H1 (cell line): ENCODE measurements around the gene GCH1. TPM values are rescaled to one million over a fixed set of nuclear protein-coding genes. Genes with fewer than 3 reads are reported as not detected.

ENCODE experiments used
- CTCF ChIA-PET: fragments of 300-600 bp; sonication (Branson Sonifier 250); formaldehyde crosslinking; loops from one replicate; lab custom pipeline; 2021; ENCODE audit not compliant: partially characterized antibody; lab: Charles Lee
- POLR2A ChIA-PET: fragments of 300-600 bp; sonication (Branson Sonifier 250); formaldehyde crosslinking; loops from one replicate; lab custom pipeline; 2021; ENCODE audit warnings: inconsistent platforms; ENCODE audit not compliant: partially characterized antibody; lab: Charles Lee
- DNase-seq, 2 experiments: peaks; one replicate each; pipeline versions ENCODE4 v3.0.0 to v3.0.0-alpha.2; 2010 to 2022; ENCODE audit warnings: low spot score in 2 of 2, low read depth in 1 of 2, mixed read lengths in 1 of 2
- FAIRE-seq: peaks from 2 replicates; lab custom pipeline; 2011; peaks lifted over from hg19 to GRCh38; lab: Jason Lieb, UNC
- H2AFZ ChIP-seq: 2 replicates; pipeline ENCODE4 v1.8.1; 2012; ENCODE audit warnings: low read length, inconsistent platforms
- H2AK5ac ChIP-seq: 2 replicates; pipeline ENCODE4 v1.6.1; 2013; ENCODE audit warnings: low read depth, low read length
- H2BK120ac ChIP-seq: replicated peaks from 2 replicates; pipeline ENCODE3; 2013; ENCODE audit warnings: low read depth, low read length, inconsistent platforms
- H2BK12ac ChIP-seq: 2 replicates; pipeline ENCODE4 v1.6.1; 2013; ENCODE audit warnings: low read depth, low read length
- H2BK15ac ChIP-seq: 2 replicates; pipeline ENCODE4 v1.6.1; 2013; ENCODE audit warnings: low read length
- H2BK20ac ChIP-seq: 2 replicates; pipeline ENCODE4 v1.6.1; 2013; ENCODE audit warnings: low read length
- H2BK5ac ChIP-seq: 2 replicates; pipeline ENCODE4 v1.6.1; 2013; ENCODE audit warnings: low read depth, low read length
- H3K14ac ChIP-seq: 2 replicates; pipeline ENCODE4 v1.6.1; 2013; ENCODE audit warnings: inconsistent platforms; ENCODE audit not compliant: insufficient read length
- H3K18ac ChIP-seq: 2 replicates; pipeline ENCODE4 v1.6.1; 2013; ENCODE audit warnings: low read length; ENCODE audit errors: extremely low read depth
- H3K23ac ChIP-seq: 2 replicates; pipeline ENCODE4 v1.6.1; 2013; ENCODE audit warnings: inconsistent platforms; ENCODE audit not compliant: insufficient read length
- H3K23me2 ChIP-seq: 2 replicates; pipeline ENCODE4 v1.6.1; 2013; ENCODE audit warnings: low read depth, low read length
- H3K27ac ChIP-seq: 2 replicates; pipeline ENCODE4 v1.6.1; 2011; ENCODE audit warnings: low read depth, low read length, inconsistent platforms
- H3K27me3 ChIP-seq, 4 experiments: replicated peaks in 1 of 4; 1 replicate in 1 of 4; 2 replicates in 3 of 4; pipeline versions ENCODE4 v1.6.1 to v1.8.1; 2011 to 2013; ENCODE audit warnings: low read length in 3 of 4, mild to moderate bottlenecking in 3 of 4, inconsistent platforms in 2 of 4, mixed read lengths in 2 of 4, moderate library complexity in 1 of 4; ENCODE audit not compliant: control insufficient read depth in 3 of 4, insufficient read depth in 3 of 4; ENCODE audit errors: extremely low read depth in 1 of 4
- H3K36me3 ChIP-seq, 4 experiments: 2 replicates each; pipeline versions ENCODE4 v1.6.1 to v1.8.1; 2011 to 2013; ENCODE audit warnings: mild to moderate bottlenecking in 4 of 4, low read length in 3 of 4, moderate library complexity in 2 of 4, control low read depth in 1 of 4, inconsistent platforms in 1 of 4; ENCODE audit not compliant: insufficient read depth in 4 of 4, control insufficient read depth in 2 of 4
- H3K4ac ChIP-seq: replicated peaks from 2 replicates; pipeline ENCODE3; 2013; ENCODE audit warnings: low read length, low read depth, mixed read lengths, inconsistent platforms; ENCODE audit not compliant: insufficient read length
- H3K4me1 ChIP-seq, 4 experiments: replicated peaks in 1 of 4; 1 replicate in 1 of 4; 2 replicates in 3 of 4; pipeline versions ENCODE4 v1.6.1 to v1.8.1; 2011 to 2013; ENCODE audit warnings: low read length in 3 of 4, inconsistent platforms in 2 of 4, mixed read lengths in 1 of 4; ENCODE audit not compliant: insufficient read depth in 4 of 4, control insufficient read depth in 3 of 4
- H3K4me2 ChIP-seq, 2 experiments: 2 replicates each; pipeline versions ENCODE4 v1.6.1 to v1.8.1; 2011 to 2013; ENCODE audit warnings: low read depth in 2 of 2, low read length in 2 of 2, control low read depth in 1 of 2, inconsistent platforms in 1 of 2, mild to moderate bottlenecking in 1 of 2; ENCODE audit not compliant: insufficient read depth in 1 of 2
- H3K4me3 ChIP-seq, 4 experiments: fragments of 200-600, 300-600 bp in 1 of 4; sonication (generic), shearing (Covaris generic), sonication (Bioruptor Twin) in 1 of 4; 2 replicates each; pipeline versions ENCODE4 v1.5.1 to v1.8.1; 2011 to 2016; ENCODE audit warnings: low read length in 4 of 4, low read depth in 3 of 4, control low read depth in 2 of 4, inconsistent platforms in 2 of 4, mild to moderate bottlenecking in 2 of 4, mixed read lengths in 1 of 4, moderate library complexity in 1 of 4; ENCODE audit not compliant: insufficient read depth in 2 of 4; ENCODE audit errors: extremely low read depth in 1 of 4
- H3K56ac ChIP-seq: replicated peaks from 2 replicates; pipeline ENCODE3; 2013; ENCODE audit warnings: low read depth, mild to moderate bottlenecking, mixed read lengths, low read length, inconsistent platforms; ENCODE audit not compliant: insufficient read length
- H3K79me1 ChIP-seq: 2 replicates; pipeline ENCODE4 v1.6.1; 2013; ENCODE audit warnings: low read depth, low read length, control low read depth
- H3K79me2 ChIP-seq, 2 experiments: 2 replicates each; pipeline versions ENCODE4 v1.6.1 to v1.8.1; 2012 to 2013; ENCODE audit warnings: low read length in 2 of 2, mild to moderate bottlenecking in 2 of 2, inconsistent platforms in 1 of 2; ENCODE audit not compliant: insufficient read depth in 2 of 2, control insufficient read depth in 1 of 2
- H3K9ac ChIP-seq, 4 experiments: replicated peaks in 1 of 4; 1 replicate in 1 of 4; 2 replicates in 3 of 4; pipeline versions ENCODE4 v1.6.1 to v1.8.1; 2011 to 2013; ENCODE audit warnings: low read depth in 3 of 4, low read length in 3 of 4, control low read depth in 2 of 4, mild to moderate bottlenecking in 2 of 4, moderate library complexity in 2 of 4, inconsistent platforms in 1 of 4; ENCODE audit errors: extremely low read depth in 1 of 4
- H3K9me3 ChIP-seq, 2 experiments: 2 replicates each; pipeline versions ENCODE4 v1.6.1 to v1.8.1; 2012 to 2013; ENCODE audit warnings: mild to moderate bottlenecking in 2 of 2, moderate library complexity in 2 of 2, control low read depth in 1 of 2, inconsistent platforms in 1 of 2, low read depth in 1 of 2, low read length in 1 of 2, mixed read lengths in 1 of 2; ENCODE audit not compliant: insufficient read depth in 2 of 2
- H4K20me1 ChIP-seq, 2 experiments: replicated peaks in 1 of 2; 2 replicates each; pipeline versions ENCODE3 to v1.8.1; 2011 to 2013; ENCODE audit warnings: inconsistent platforms in 2 of 2, low read length in 2 of 2, mild to moderate bottlenecking in 1 of 2; ENCODE audit not compliant: insufficient read depth in 2 of 2, control insufficient read depth in 1 of 2
- H4K5ac ChIP-seq: 2 replicates; pipeline ENCODE4 v1.6.1; 2013; ENCODE audit warnings: low read length, low read depth, mixed read lengths, inconsistent platforms; ENCODE audit not compliant: insufficient read length
- H4K8ac ChIP-seq: 2 replicates; pipeline ENCODE4 v1.8.0; 2013; ENCODE audit warnings: mild to moderate bottlenecking, moderate library complexity, low read length, inconsistent platforms; ENCODE audit not compliant: insufficient read depth; ENCODE audit errors: extremely low read depth
- H4K91ac ChIP-seq: replicated peaks from 2 replicates; pipeline ENCODE3; 2013; ENCODE audit warnings: low read length, mixed read lengths, inconsistent platforms; ENCODE audit not compliant: insufficient read length
- KDM1A ChIP-seq: fragments of 200-600, 300-600 bp; sonication (generic); IDR thresholded peaks from 2 replicates; pipeline ENCODE4 v1.7.1; 2016; ENCODE audit warnings: mild to moderate bottlenecking, low read length, borderline replicate concordance
- KDM5A ChIP-seq: fragments of 200-600 bp; IDR thresholded peaks from 2 replicates; pipeline ENCODE4 v1.7.1; 2012; ENCODE audit warnings: mild to moderate bottlenecking, low read length, inconsistent platforms, mixed read lengths
- POLR2AphosphoS5 ChIP-seq: IDR thresholded peaks from 2 replicates; pipeline ENCODE4 v1.6.1; 2011; ENCODE audit warnings: low read depth, low read length
- SRF ChIP-seq: IDR thresholded peaks from 2 replicates; pipeline ENCODE4 v1.6.1; 2011; ENCODE audit warnings: mild to moderate bottlenecking, low read depth, low read length, moderate library complexity
- TCF12 ChIP-seq: IDR thresholded peaks from 2 replicates; pipeline ENCODE4 v1.6.1; 2011; ENCODE audit warnings: low read depth, mild to moderate bottlenecking, low read length
- WGBS, 2 experiments: shearing (Covaris generic) in 1 of 2; methylation state at CpG; one replicate each; pipeline versions ENCODE4 v1.1.6 to v1.1.7; 2013 to 2015; ENCODE audit warnings: low lambda C conversion rate in 2 of 2, mixed read lengths in 2 of 2, inconsistent platforms in 1 of 2, low coverage in 1 of 2, missing lambda C conversion rate in 1 of 2; ENCODE audit not compliant: insufficient replicate concordance in 2 of 2, insufficient coverage in 1 of 2, insufficient read length in 1 of 2; ENCODE audit errors: extremely low coverage in 1 of 2, missing lambda C conversion rate in 1 of 2; 5-methylcytosine and 5-hydroxymethylcytosine counted together
- polyA plus RNA-seq, 7 experiments: library from polyadenylated mRNA; depleted of rRNA in 3 of 7; stranded (reverse) in 5 of 7; unstranded in 2 of 7; fragments of >200 nt in 5 of 7; fragments of 200-250 nt in 2 of 7; gene quantifications; 1 replicate in 5 of 7; 2 replicates in 1 of 7; 4 replicates in 1 of 7; pipeline versions ENCODE4 v1.2.1 to v1.2.3, GENCODE V29; 2011 to 2013; ENCODE audit warnings: missing spikeins in 2 of 7, mixed read lengths in 2 of 7
- total RNA-seq: library from RNA; stranded (reverse); fragmentation: NEBNext Ultra II Directional; extraction: Animal tissue kit (Norgen Biotek cat#: 25700); gene quantifications from 2 replicates; pipeline ENCODE4 v1.2.1, GENCODE V29; 2021
- TF ChIP-seq, protein P1 (sequence below): IDR thresholded peaks from 2 replicates; pipeline ENCODE4 v1.6.1; 2011; ENCODE audit warnings: low read length, improper control_type of control experiment
- TF ChIP-seq, protein P2 (sequence below): IDR thresholded peaks from 2 replicates; pipeline ENCODE4 v1.6.1; 2012; ENCODE audit warnings: inconsistent platforms

Gene GCH1
- total and polyA plus RNA-seq, 2 of the 8 experiments (the other 6 are each of a cell fraction or from before 2014, with no cell fraction given) = 7.3 to 7.9 TPM

DNA sequence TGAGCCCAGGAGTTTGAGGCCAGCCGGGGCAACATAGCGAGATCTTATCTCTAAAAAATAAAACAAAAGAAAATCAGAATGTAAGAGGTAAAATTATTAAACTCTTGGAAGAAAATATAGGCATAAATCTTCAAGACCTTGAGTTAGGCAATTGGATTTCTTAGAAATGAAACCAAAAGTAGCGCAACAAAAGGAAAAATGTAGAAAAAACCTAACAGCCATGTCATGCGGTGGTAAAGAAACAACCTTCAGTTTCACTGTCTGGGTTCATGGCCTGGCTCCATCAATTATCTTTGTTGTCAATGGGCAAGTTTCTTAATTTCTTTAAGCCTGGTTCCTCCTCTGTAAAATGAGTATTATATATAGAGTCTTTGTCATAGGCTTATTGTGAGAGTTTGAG is 5.6 kb upstream of the GCH1 start:
- DNase-seq (no peak), FAIRE-seq (no peak)
- H3K27ac ChIP-seq = no peak overlapping the region
- no peak overlapping the region for H2BK12ac ChIP-seq
- H3K79me1 ChIP-seq = no peaks in the 10 kb centered on the region
- no peak overlapping the region for H3K56ac ChIP-seq
- 94% methylated on average over 4 of the region's 4 CpGs; no CpG with 5 or more reads in 1 of the 2 experiments for WGBS, 2 experiments
- no peaks in the 10 kb centered on the region for H3K4me1 ChIP-seq
- no peaks in the 10 kb centered on the region for H4K20me1 ChIP-seq
- no peak overlapping the region for H3K9ac ChIP-seq
- no peak overlapping the region for H2BK5ac ChIP-seq
- no peak overlapping the region for H2BK20ac ChIP-seq
- H3K79me2 ChIP-seq = no peaks in the 10 kb centered on the region
- H3K4ac ChIP-seq = no peak overlapping the region
- CTCF ChIA-PET = no interaction called here
- no peak overlapping the region for H4K91ac ChIP-seq
- TF ChIP-seq POLR2AphosphoS5 (no peak), SRF (no peak), KDM1A (no peak), TCF12 (no peak), KDM5A (no peak)
- TF ChIP-seq, protein P1, sequence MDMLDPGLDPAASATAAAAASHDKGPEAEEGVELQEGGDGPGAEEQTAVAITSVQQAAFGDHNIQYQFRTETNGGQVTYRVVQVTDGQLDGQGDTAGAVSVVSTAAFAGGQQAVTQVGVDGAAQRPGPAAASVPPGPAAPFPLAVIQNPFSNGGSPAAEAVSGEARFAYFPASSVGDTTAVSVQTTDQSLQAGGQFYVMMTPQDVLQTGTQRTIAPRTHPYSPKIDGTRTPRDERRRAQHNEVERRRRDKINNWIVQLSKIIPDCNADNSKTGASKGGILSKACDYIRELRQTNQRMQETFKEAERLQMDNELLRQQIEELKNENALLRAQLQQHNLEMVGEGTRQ = no peak
- TF ChIP-seq, protein P2, sequence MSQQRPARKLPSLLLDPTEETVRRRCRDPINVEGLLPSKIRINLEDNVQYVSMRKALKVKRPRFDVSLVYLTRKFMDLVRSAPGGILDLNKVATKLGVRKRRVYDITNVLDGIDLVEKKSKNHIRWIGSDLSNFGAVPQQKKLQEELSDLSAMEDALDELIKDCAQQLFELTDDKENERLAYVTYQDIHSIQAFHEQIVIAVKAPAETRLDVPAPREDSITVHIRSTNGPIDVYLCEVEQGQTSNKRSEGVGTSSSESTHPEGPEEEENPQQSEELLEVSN = no peak
- no peak overlapping the region for H4K5ac ChIP-seq
- no peak overlapping the region for H4K8ac ChIP-seq
- no peak overlapping the region for H2BK120ac ChIP-seq
- H3K27me3 ChIP-seq = peaks cover 0 to 3% (median 1%) of the 10 kb centered on the region in 4 experiments; a peak in 1 of 7 replicates
- H3K4me2 ChIP-seq = no peak overlapping the region
- no peak overlapping the region for H3K14ac ChIP-seq
- no peak overlapping the region for H2AK5ac ChIP-seq
- H2AFZ ChIP-seq = no peak overlapping the region
- no peak overlapping the region for H3K23ac ChIP-seq
- H3K18ac ChIP-seq = no peak overlapping the region
- H3K36me3 ChIP-seq = no peaks in the 10 kb centered on the region; a peak in 1 of 8 replicates
- no peaks in the 10 kb centered on the region for H3K9me3 ChIP-seq
- H3K4me3 ChIP-seq = no peak overlapping the region
- no peaks in the 10 kb centered on the region for H3K23me2 ChIP-seq
- POLR2A ChIA-PET = interaction anchor here (0.6 kb wide), 1 partner anchor 38 kb away, joined by 3 read pairs; no protein-coding TSS in a partner anchor
- no peak overlapping the region for H2BK15ac ChIP-seq
